ENCODE measurements around the gene ST3GAL2. TPM values are rescaled to one million over a fixed set of nuclear protein-coding genes. Genes with fewer than 3 reads are reported as not detected.

The ST3GAL2 gene
- total and polyA plus RNA-seq, 9 of the 15 experiments (the other 6 are each of a cell fraction or from before 2014, with no cell fraction given) = 1.5 to 108 (median 34.3) TPM

DNA sequence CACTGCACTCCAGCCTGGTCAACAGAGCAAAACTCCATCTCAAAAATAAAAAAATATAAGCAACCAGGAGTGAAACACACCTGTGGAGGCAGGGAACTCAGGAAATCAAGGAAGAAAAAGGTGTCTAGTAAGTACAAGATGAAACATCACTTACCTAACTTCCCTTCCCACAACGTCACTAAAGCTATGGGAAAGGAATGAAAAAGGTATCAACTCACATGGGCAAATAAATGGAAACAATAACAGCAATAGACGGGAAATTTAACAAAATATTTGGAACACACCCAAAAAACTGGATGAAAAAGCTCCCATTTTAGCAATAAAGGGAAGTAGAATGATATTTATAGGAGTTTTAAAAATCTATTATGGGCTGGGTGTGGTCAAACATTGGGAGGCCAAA, 61.1 kb downstream of the ST3GAL2 start:
- H3K27ac ChIP-seq (ENCODE audit: extremely low read depth, low read depth, low read length) = no peak overlapping the region

More for the DNA sequence above, 61.1 kb downstream of the ST3GAL2 start:
- no TSS peak for BruUV-seq (replicated peaks)
- POLR2A ChIA-PET = interaction anchor here (0.7 to 1.0 kb wide), 3 partner anchors 9 to 148 kb away, joined by 3 read pairs; no protein-coding TSS in a partner anchor
- Histone ChIP-seq H3K4me3 (no peak overlapping the region), H3K9ac (ENCODE audit: insufficient read depth in 1 of 2, low read depth in 2 of 2, low read length in 2 of 2) (no peak overlapping the region), H2AFZ (ENCODE audit: low read depth, low read length) (no peak overlapping the region), H3K27me3 (ENCODE audit: control insufficient read depth in 2 of 2, insufficient read depth in 2 of 2, low read length in 2 of 2) (no peaks in the 10 kb centered on the region), H3K4me2 (ENCODE audit: insufficient read depth, low read length) (no peak overlapping the region), H3K9me1 (ENCODE audit: control insufficient read depth, insufficient read depth, low read length) (no peaks in the 10 kb centered on the region), H3K9me3 (replicated peaks; ENCODE audit: control insufficient read depth, insufficient read depth, low read depth, low read length) (no peaks in the 10 kb centered on the region), H4K20me1 (replicated peaks; ENCODE audit: control insufficient read depth, insufficient read depth, low read length) (peaks cover 4% of the 10 kb centered on the region; the same call in 1 of the 2 replicates), H3K36me3 (ENCODE audit: control insufficient read depth, insufficient read depth, low read length) (peaks cover 81% of the 10 kb centered on the region), H3K4me1 (replicated peaks in 1 of 2; ENCODE audit: control insufficient read depth in 2 of 2, insufficient read depth in 2 of 2, low read length in 2 of 2) (peaks cover 0 to 18% of the 10 kb centered on the region in 2 experiments; a peak in 2 of 5 replicates), H3K79me2 (ENCODE audit: control insufficient read depth, insufficient read depth, low read length) (no peaks in the 10 kb centered on the region)
- intact Hi-C loops (cut with micrococcal nuclease) = loop anchor here (5.0 to 10.0 kb wide), 2 partner anchors 275 to 397 kb away; no protein-coding TSS in a partner anchor
- no peak for ATAC-seq
- DNase-seq (ENCODE audit: extremely low read depth in 1 of 4, low spot score in 3 of 4) = no peak
- in situ Hi-C loops (cut with MboI) = no loop called here
- TF ChIP-seq NFIC (IDR thresholded peaks at IDR 0.05) = peak; percentile 35
- peak; percentile 60 for TF ChIP-seq POLR2A (conservative IDR thresholded peaks at IDR 0.05)
- TF ChIP-seq NR4A1 (CRISPR knock-in tag; IDR thresholded peaks at IDR 0.05) = no peak
- no peak for TF ChIP-seq NR4A1 (tag; IDR thresholded peaks at IDR 0.05)
- TF ChIP-seq SOX6 (IDR thresholded peaks at IDR 0.05) = 0 out of 2 replicates have a peak, but pooled peaks have one; percentile 5
- TF ChIP-seq RBM17 (IDR thresholded peaks at IDR 0.05; ENCODE audit: borderline replicate concordance, low read depth, low read length) = no peak
- peak; percentile 51; the same call in 1 of the 2 replicates for TF ChIP-seq SUPT5H (IDR thresholded peaks at IDR 0.05)
- TF ChIP-seq PKNOX1 (IDR thresholded peaks at IDR 0.05) = no peak
- TF ChIP-seq RERE (CRISPR knock-in tag; IDR thresholded peaks at IDR 0.05; ENCODE audit: borderline replicate concordance) = no peak
- FAIRE-seq = no peak
- CTCF ChIA-PET (ENCODE audit: low intra/inter-chr PET ratio) = no interaction called here
- 78% methylated on average over 2 of the region's 2 CpGs for WGBS (ENCODE audit: insufficient coverage, low coverage, missing lambda C conversion rate)

Measured in K562 (cell line).